IMR-90 (cell line): ENCODE data around the gene C7orf25. TPM values are rescaled to one million over a fixed set of nuclear protein-coding genes. Genes with fewer than 3 reads are reported as not detected.

Experiments
- ATAC-seq: fragments of 200-7000 bp; cut with Tn5 transposase; 2 replicates; pipeline ENCODE4 v1.9.1; 2020; ENCODE audit warnings: low read depth, mild to moderate bottlenecking, moderate library complexity
- BruUV-seq: library from RNA; stranded (reverse); fragments of 400-500 nt; replicated peaks from 2 replicates; lab custom pipeline; 2021; lab: Mats Ljungman, UMichigan
- CTCF ChIA-PET: fragments of 300-600 bp; formaldehyde crosslinking; extraction: SDS; loops from one replicate; lab custom pipeline; 2021; ENCODE audit warnings: antibody characterized with exemption; lab: Yijun Ruan, JAX
- POLR2A ChIA-PET: fragments of 300-600 bp; sonication (Branson Sonifier 250); formaldehyde crosslinking; loops from one replicate; lab custom pipeline; 2022; ENCODE audit warnings: antibody characterized with exemption; ENCODE audit not compliant: unreplicated experiment; lab: Charles Lee
- DNase-seq: peaks from one replicate; pipeline ENCODE4 v3.0.0; 2013
- H2AFZ ChIP-seq: replicated peaks from 2 replicates; pipeline ENCODE3; 2013; ENCODE audit warnings: low read length, mild to moderate bottlenecking; ENCODE audit not compliant: poor library complexity
- H2AK5ac ChIP-seq: 2 replicates; pipeline ENCODE4 v1.6.1; 2013; ENCODE audit warnings: low read depth, low read length, inconsistent platforms
- H2AK9ac ChIP-seq: replicated peaks from 2 replicates; pipeline ENCODE3; 2013; ENCODE audit warnings: mild to moderate bottlenecking, low read depth, low read length, moderate library complexity; ENCODE audit not compliant: poor library complexity
- H2BK120ac ChIP-seq: 2 replicates; pipeline ENCODE4 v1.6.1; 2013; ENCODE audit warnings: low read depth, low read length, inconsistent platforms
- H2BK15ac ChIP-seq: 3 replicates; pipeline ENCODE4 v1.6.1; 2013; ENCODE audit warnings: low read depth, low read length, inconsistent platforms
- H2BK20ac ChIP-seq: 2 replicates; pipeline ENCODE4 v1.6.1; 2013; ENCODE audit warnings: low read depth, mild to moderate bottlenecking, inconsistent platforms, low read length, moderate library complexity
- H2BK5ac ChIP-seq: 2 replicates; pipeline ENCODE4 v1.6.1; 2013; ENCODE audit warnings: mild to moderate bottlenecking, low read depth, low read length, inconsistent platforms; ENCODE audit not compliant: poor library complexity, severe bottlenecking
- H3K14ac ChIP-seq: replicated peaks from 2 replicates; pipeline ENCODE4 v1.6.1; 2013; ENCODE audit warnings: low read depth, low read length, inconsistent platforms
- H3K18ac ChIP-seq: 2 replicates; pipeline ENCODE4 v1.6.1; 2013; ENCODE audit warnings: low read depth, low read length, control low read depth
- H3K23ac ChIP-seq: 2 replicates; pipeline ENCODE4 v1.6.1; 2013; ENCODE audit warnings: low read depth, low read length, inconsistent platforms
- H3K27ac ChIP-seq: 2 replicates; pipeline ENCODE4 v1.5.1; 2013; ENCODE audit warnings: mild to moderate bottlenecking, control low read depth, low read length; ENCODE audit not compliant: insufficient read depth
- H3K27me3 ChIP-seq: 2 replicates; pipeline ENCODE4 v1.6.1; 2013; ENCODE audit warnings: low read length; ENCODE audit not compliant: control insufficient read depth, insufficient read depth
- H3K36me3 ChIP-seq: 2 replicates; pipeline ENCODE4 v1.6.1; 2013; ENCODE audit warnings: low read length, mixed read lengths; ENCODE audit not compliant: control insufficient read depth, insufficient read depth
- H3K4ac ChIP-seq: 2 replicates; pipeline ENCODE4 v1.6.1; 2013; ENCODE audit warnings: low read depth, low read length, inconsistent platforms
- H3K4me1 ChIP-seq: 2 replicates; pipeline ENCODE4 v1.6.1; 2013; ENCODE audit warnings: low read length, mixed read lengths; ENCODE audit not compliant: control insufficient read depth, insufficient read depth
- H3K4me2 ChIP-seq: 2 replicates; pipeline ENCODE4 v1.6.1; 2013; ENCODE audit warnings: low read depth, mild to moderate bottlenecking, control low read depth, low read length, moderate library complexity
- H3K4me3 ChIP-seq: 2 replicates; pipeline ENCODE4 v1.5.1; 2013; ENCODE audit warnings: low read depth, mild to moderate bottlenecking, control low read depth, low read length, moderate library complexity; ENCODE audit not compliant: insufficient read depth
- H3K56ac ChIP-seq: 2 replicates; pipeline ENCODE4 v1.6.1; 2013; ENCODE audit warnings: low read length, inconsistent platforms; ENCODE audit not compliant: insufficient read depth; ENCODE audit errors: extremely low read depth
- H3K79me1 ChIP-seq, 2 experiments: 2 replicates each; pipeline ENCODE4 v1.6.1; 2013; ENCODE audit warnings: low read length in 2 of 2, inconsistent platforms in 1 of 2, low read depth in 1 of 2
- H3K9ac ChIP-seq: 2 replicates; pipeline ENCODE4 v1.6.1; 2013; ENCODE audit warnings: low read depth, low read length, control low read depth
- H3K9me1 ChIP-seq: 2 replicates; pipeline ENCODE4 v1.6.1; 2013; ENCODE audit warnings: low read length, inconsistent platforms; ENCODE audit not compliant: insufficient read depth
- H3K9me3 ChIP-seq: 2 replicates; pipeline ENCODE4 v1.6.1; 2013; ENCODE audit warnings: low read length; ENCODE audit not compliant: control insufficient read depth, insufficient read depth
- H4K20me1 ChIP-seq: 2 replicates; pipeline ENCODE4 v1.6.1; 2013; ENCODE audit warnings: low read length, inconsistent platforms; ENCODE audit not compliant: insufficient read depth
- H4K5ac ChIP-seq: 2 replicates; pipeline ENCODE4 v1.6.1; 2013; ENCODE audit warnings: mild to moderate bottlenecking, low read depth, low read length, control low read depth
- H4K8ac ChIP-seq, 2 experiments: 2 replicates each; pipeline ENCODE4 v1.6.1; 2013; ENCODE audit warnings: low read depth in 2 of 2, low read length in 2 of 2, control low read depth in 1 of 2, inconsistent platforms in 1 of 2
- H4K91ac ChIP-seq: 2 replicates; pipeline ENCODE4 v1.6.1; 2013; ENCODE audit warnings: low read depth, low read length, inconsistent platforms; ENCODE audit not compliant: insufficient read depth
- POLR2A ChIP-seq: IDR thresholded peaks from 2 replicates; pipeline ENCODE4 v1.6.1; 2012; ENCODE audit warnings: mild to moderate bottlenecking, low read depth, low read length
- SMC3 ChIP-seq: fragments of 150-350 bp; IDR thresholded peaks from 2 replicates; pipeline ENCODE4 v1.6.1; 2016; ENCODE audit warnings: low read depth, mild to moderate bottlenecking, antibody characterized with exemption, low read length, moderate library complexity
- whole genome bisulfite sequencing, 2 experiments: methylation state at CpG; one replicate each; pipeline versions ENCODE4 v1.1.5 to v1.1.7; 2013; ENCODE audit warnings: missing lambda C conversion rate in 2 of 2; ENCODE audit not compliant: insufficient read length in 1 of 2; ENCODE audit errors: extremely low coverage in 2 of 2; 5-methylcytosine and 5-hydroxymethylcytosine counted together
- dilution Hi-C: fragments of 300-500 bp; cut with HindIII; formaldehyde crosslinking; loops from one replicate; pipeline ENCODE4 v1.14.3; 2018; ENCODE audit warnings: low sequenced_read_pairs; ENCODE audit not compliant: unreplicated experiment
- in situ Hi-C: fragments of 300-500 bp; cut with MboI; formaldehyde crosslinking; loops from 3 replicates; pipeline ENCODE4 v1.14.3; 2019; ENCODE audit warnings: low sequenced_read_pairs, inconsistent platforms, mixed read lengths
- intact Hi-C: fragments of 100-400 bp; cut with micrococcal nuclease; formaldehyde crosslinking; loops from 2 replicates; pipeline ENCODE4 v1.10.0; 2022
- polyA plus RNA-seq, 3 experiments: library from polyadenylated mRNA; depleted of rRNA; stranded (reverse); fragments of >200 nt; gene quantifications; 2 replicates each; pipeline ENCODE4 v1.2.3, GENCODE V29; 2012; ENCODE audit warnings: low replicate concordance in 1 of 3
- total RNA-seq: library from RNA; depleted of rRNA; stranded (reverse); fragments of >200 nt; gene quantifications from 2 replicates; pipeline ENCODE4 v1.2.3, GENCODE V29; 2012

Gene C7orf25
- total and polyA plus RNA-seq, 2 of the 4 experiments (the other 2 are of a cell fraction): 4.5 to 6.1 TPM

GRCh38 chr7:42960762-42961161 lies 48.9 kb upstream of the C7orf25 start:
- H4K8ac ChIP-seq: no peak overlapping the region
- H3K9me3 ChIP-seq: no peaks in the 10 kb centered on the region
- no peak overlapping the region for H4K91ac ChIP-seq
- no peak overlapping the region for H3K4me2 ChIP-seq
- H2AK9ac ChIP-seq: no peak overlapping the region
- H3K18ac ChIP-seq: no peak overlapping the region
- in situ Hi-C loops (no loop called here), dilution Hi-C loops (no loop called here), intact Hi-C loops (no loop called here)
- 80% methylated on average over 1 of the region's 2 CpGs; no CpG with 5 or more reads in 1 of the 2 experiments for WGBS, 2 experiments
- H3K23ac ChIP-seq: no peak overlapping the region
- H3K79me1 ChIP-seq: no peaks in the 10 kb centered on the region
- no peak overlapping the region for H2BK120ac ChIP-seq
- DNase-seq (no peak), ATAC-seq (no peak)
- CTCF ChIA-PET: no interaction called here
- no TSS peak for BruUV-seq
- TF ChIP-seq POLR2A: no peak
- no peak for TF ChIP-seq SMC3
- no peaks in the 10 kb centered on the region for H4K20me1 ChIP-seq
- no peak overlapping the region for H2BK15ac ChIP-seq
- H3K9ac ChIP-seq: no peak overlapping the region
- H3K56ac ChIP-seq: no peak overlapping the region
- H2BK5ac ChIP-seq: no peak overlapping the region
- no peaks in the 10 kb centered on the region for H3K4me1 ChIP-seq
- H2AK5ac ChIP-seq: no peak overlapping the region
- H2BK20ac ChIP-seq: no peak overlapping the region
- H3K4ac ChIP-seq: no peak overlapping the region
- H3K14ac ChIP-seq: no peak overlapping the region
- H4K5ac ChIP-seq: no peak overlapping the region
- H2AFZ ChIP-seq: no peak overlapping the region
- no peak overlapping the region for H3K27ac ChIP-seq
- no peaks in the 10 kb centered on the region for H3K36me3 ChIP-seq
- no peaks in the 10 kb centered on the region for H3K9me1 ChIP-seq
- peaks cover 7% of the 10 kb centered on the region for H3K27me3 ChIP-seq
- no peak overlapping the region for H3K4me3 ChIP-seq
- POLR2A ChIA-PET: no interaction called here
